K562 (cell line): ENCODE results near the gene FDX2. TPM values are rescaled to one million over a fixed set of nuclear protein-coding genes. Genes with fewer than 3 reads are reported as not detected.

ENCODE experiments used
- CBFA2T2 ChIP-seq: fragments of 450-650 bp; conservative IDR thresholded peaks from 2 replicates; pipeline ENCODE4 v1.6.1; 2017; ENCODE audit warnings: mild to moderate bottlenecking
- DIDO1 ChIP-seq: fragments of 450-650 bp; IDR thresholded peaks from 2 replicates; pipeline ENCODE4 v1.6.1; 2016; ENCODE audit warnings: low read depth, missing biosample characterization, missing genetic modification characterization
- FOXK2 ChIP-seq, 2 experiments: fragments of 450-650 bp; IDR thresholded peaks in 1 of 2; conservative IDR thresholded peaks in 1 of 2; 2 replicates each; pipeline ENCODE4 v1.6.1; 2016; ENCODE audit warnings: low read depth in 2 of 2, mild to moderate bottlenecking in 1 of 2
- MXI1 ChIP-seq: IDR thresholded peaks from 2 replicates; pipeline ENCODE4 v1.6.1; 2011; ENCODE audit warnings: low read depth, mild to moderate bottlenecking, improper control_type of control experiment, low read length
- SREBF2 ChIP-seq: sonication (generic); formaldehyde crosslinking; IDR thresholded peaks from 2 replicates; pipeline ENCODE4 v1.4.0; 2020; ENCODE audit warnings: mild to moderate bottlenecking, missing genetic modification reagents
- TOE1 ChIP-seq, 2 experiments: fragments of 450-650 bp in 1 of 2; sonication (generic) in 1 of 2; formaldehyde crosslinking in 1 of 2; IDR thresholded peaks; 2 replicates each; pipeline versions ENCODE4 v1.7.1 to v1.8.0; 2016 to 2022; ENCODE audit warnings: borderline replicate concordance in 2 of 2, mild to moderate bottlenecking in 2 of 2, antibody characterized with exemption in 1 of 2, inconsistent platforms in 1 of 2, low read depth in 1 of 2, missing genetic modification reagents in 1 of 2, moderate library complexity in 1 of 2
- ZBTB17 ChIP-seq: fragments of 450-650 bp; formaldehyde crosslinking; IDR thresholded peaks from 2 replicates; pipeline ENCODE4 v1.4.0; 2020; ENCODE audit warnings: mild to moderate bottlenecking
- ZNF197 ChIP-seq: fragments of 200-800 bp; sonication (Bioruptor generic); IDR thresholded peaks from 2 replicates; pipeline ENCODE4 v1.6.1; 2016; ENCODE audit warnings: low read depth, missing genetic modification characterization, missing compliant biosample characterization
- polyA plus RNA-seq, 8 experiments: library from polyadenylated mRNA; depleted of rRNA in 4 of 8; stranded (reverse) in 5 of 8; unstranded in 3 of 8; fragments of >200 nt; fragmentation: Nextera tagmentation in 2 of 8; fragmentation: Illumina TruSeq in 1 of 8; extraction: Ambion mirVana in 2 of 8; extraction: Trizol in 1 of 8; gene quantifications; 2 replicates each; pipeline versions ENCODE4 v1.2.1 to v1.2.3, GENCODE V29; 2011 to 2014; ENCODE audit warnings: inconsistent platforms in 1 of 8, missing spikeins in 1 of 8
- total RNA-seq, 7 experiments: library from RNA; depleted of rRNA in 6 of 7; stranded (reverse); fragments of >200 nt in 6 of 7; fragmentation: Illumina TruSeq in 2 of 7; extraction: Trizol in 2 of 7; gene quantifications; 2 replicates each; pipeline versions ENCODE4 v1.2.1 to v1.2.3, GENCODE V29; 2011 to 2021; ENCODE audit warnings: low replicate concordance in 1 of 7
- TF ChIP-seq, protein P1 (sequence below): sonication (generic); formaldehyde crosslinking; IDR thresholded peaks from 2 replicates; pipeline ENCODE4 v1.8.1; 2023; ENCODE audit warnings: mild to moderate bottlenecking, missing genetic modification reagents
- TF ChIP-seq, protein P2 (sequence below), 2 experiments: fragments of 450-650 bp in 1 of 2; sonication (generic) in 1 of 2; formaldehyde crosslinking in 1 of 2; IDR thresholded peaks in 1 of 2; conservative IDR thresholded peaks in 1 of 2; 2 replicates each; pipeline versions ENCODE4 v1.6.1 to v1.8.1; 2016 to 2023; ENCODE audit warnings: mild to moderate bottlenecking in 2 of 2, moderate library complexity in 2 of 2, inconsistent platforms in 1 of 2, missing genetic modification reagents in 1 of 2
- TF ChIP-seq, protein P3 (sequence below): fragments of 250-450 bp; sonication (Bioruptor Pico); IDR thresholded peaks from 2 replicates; pipeline ENCODE4 v1.5.0; 2021; ENCODE audit warnings: mild to moderate bottlenecking, moderate library complexity
- TF ChIP-seq, protein P4 (sequence below): sonication (generic); formaldehyde crosslinking; IDR thresholded peaks from 2 replicates; pipeline ENCODE4 v1.8.0; 2022; ENCODE audit warnings: missing genetic modification reagents, mild to moderate bottlenecking, moderate library complexity, borderline replicate concordance
- TF ChIP-seq, protein P5 (sequence below): IDR thresholded peaks from 2 replicates; pipeline ENCODE4 v1.6.1; 2014; ENCODE audit warnings: antibody characterized with exemption

The FDX2 gene
- total and polyA plus RNA-seq, 9 of the 15 experiments (the other 6 are each of a cell fraction or from before 2014, with no cell fraction given): 2.5 to 49.8 (median 29.7) TPM

DNA sequence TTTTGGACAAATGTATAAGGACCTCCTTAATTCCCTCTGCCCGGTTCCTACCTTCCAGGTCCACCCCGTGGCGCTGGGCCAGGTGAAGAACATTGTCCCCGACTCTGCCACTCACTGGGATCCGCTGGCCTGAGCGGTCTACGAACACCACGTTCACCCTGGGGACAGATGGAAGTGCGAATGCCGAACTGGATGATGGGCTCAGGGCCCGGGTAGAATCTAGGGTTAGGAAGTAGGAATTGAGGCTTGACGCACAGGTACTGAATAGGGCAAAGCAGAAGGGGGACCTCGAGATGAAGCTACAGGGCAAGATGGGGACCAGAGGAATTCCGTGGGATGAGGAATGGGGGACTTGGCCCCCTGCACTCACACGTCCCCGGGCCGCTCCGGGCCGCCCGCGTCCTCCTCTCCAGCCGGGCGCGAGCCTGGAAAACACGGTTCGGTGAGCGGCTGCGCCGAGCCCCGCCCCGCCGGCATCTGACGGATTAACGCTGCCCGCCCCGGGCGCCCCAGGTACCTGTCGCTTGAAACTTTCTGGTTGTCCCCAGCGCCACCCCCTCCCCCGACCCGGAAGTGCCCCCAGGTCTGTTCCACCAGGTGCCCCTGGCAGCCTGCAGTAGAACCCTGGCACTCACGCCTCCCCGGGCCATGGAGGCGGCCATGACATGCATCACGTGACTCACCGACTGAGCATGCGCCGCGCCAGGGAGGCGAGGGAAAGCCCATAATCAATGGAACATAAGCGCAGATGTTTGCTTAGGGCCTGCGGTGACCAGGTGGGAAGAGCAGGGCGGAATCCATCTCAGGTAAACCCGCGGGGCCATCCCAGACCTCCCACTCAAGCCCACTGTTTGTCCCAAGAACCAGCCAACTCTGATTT, at the start of gene FDX2 (continued):
- TF ChIP-seq, protein P1, sequence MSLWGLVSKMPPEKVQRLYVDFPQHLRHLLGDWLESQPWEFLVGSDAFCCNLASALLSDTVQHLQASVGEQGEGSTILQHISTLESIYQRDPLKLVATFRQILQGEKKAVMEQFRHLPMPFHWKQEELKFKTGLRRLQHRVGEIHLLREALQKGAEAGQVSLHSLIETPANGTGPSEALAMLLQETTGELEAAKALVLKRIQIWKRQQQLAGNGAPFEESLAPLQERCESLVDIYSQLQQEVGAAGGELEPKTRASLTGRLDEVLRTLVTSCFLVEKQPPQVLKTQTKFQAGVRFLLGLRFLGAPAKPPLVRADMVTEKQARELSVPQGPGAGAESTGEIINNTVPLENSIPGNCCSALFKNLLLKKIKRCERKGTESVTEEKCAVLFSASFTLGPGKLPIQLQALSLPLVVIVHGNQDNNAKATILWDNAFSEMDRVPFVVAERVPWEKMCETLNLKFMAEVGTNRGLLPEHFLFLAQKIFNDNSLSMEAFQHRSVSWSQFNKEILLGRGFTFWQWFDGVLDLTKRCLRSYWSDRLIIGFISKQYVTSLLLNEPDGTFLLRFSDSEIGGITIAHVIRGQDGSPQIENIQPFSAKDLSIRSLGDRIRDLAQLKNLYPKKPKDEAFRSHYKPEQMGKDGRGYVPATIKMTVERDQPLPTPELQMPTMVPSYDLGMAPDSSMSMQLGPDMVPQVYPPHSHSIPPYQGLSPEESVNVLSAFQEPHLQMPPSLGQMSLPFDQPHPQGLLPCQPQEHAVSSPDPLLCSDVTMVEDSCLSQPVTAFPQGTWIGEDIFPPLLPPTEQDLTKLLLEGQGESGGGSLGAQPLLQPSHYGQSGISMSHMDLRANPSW (CRISPR knock-in tag): no peak
- TF ChIP-seq, protein P2, sequence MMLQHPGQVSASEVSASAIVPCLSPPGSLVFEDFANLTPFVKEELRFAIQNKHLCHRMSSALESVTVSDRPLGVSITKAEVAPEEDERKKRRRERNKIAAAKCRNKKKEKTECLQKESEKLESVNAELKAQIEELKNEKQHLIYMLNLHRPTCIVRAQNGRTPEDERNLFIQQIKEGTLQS (IDR thresholded peaks at IDR 0.05): peak; percentile 66
- TF ChIP-seq, protein P2 (CRISPR knock-in tag; conservative IDR thresholded peaks at IDR 0.05): no peak
- TF ChIP-seq DIDO1 (tag) (peak; percentile 83), CBFA2T2 (peak; percentile 92), TOE1 (IDR thresholded peaks at IDR 0.05; ENCODE audit: borderline replicate concordance) (peak; percentile 100), TOE1 (CRISPR knock-in tag; IDR thresholded peaks at IDR 0.05; ENCODE audit: borderline replicate concordance, low read depth) (no peak), SREBF2 (no peak), FOXK2 (conservative IDR thresholded peaks at IDR 0.05 in 1 of 2, IDR thresholded peaks at IDR 0.05 in 1 of 2; ENCODE audit: low read depth in 2 of 2) (peak; percentile 34 to 74; a peak in 2 of 4 replicates), ZNF197 (CRISPR knock-in tag) (no peak), MXI1 (peak; percentile 99), ZBTB17 (CRISPR knock-in tag) (peak; percentile 73; the same call in 1 of the 2 replicates)
- TF ChIP-seq, protein P3, sequence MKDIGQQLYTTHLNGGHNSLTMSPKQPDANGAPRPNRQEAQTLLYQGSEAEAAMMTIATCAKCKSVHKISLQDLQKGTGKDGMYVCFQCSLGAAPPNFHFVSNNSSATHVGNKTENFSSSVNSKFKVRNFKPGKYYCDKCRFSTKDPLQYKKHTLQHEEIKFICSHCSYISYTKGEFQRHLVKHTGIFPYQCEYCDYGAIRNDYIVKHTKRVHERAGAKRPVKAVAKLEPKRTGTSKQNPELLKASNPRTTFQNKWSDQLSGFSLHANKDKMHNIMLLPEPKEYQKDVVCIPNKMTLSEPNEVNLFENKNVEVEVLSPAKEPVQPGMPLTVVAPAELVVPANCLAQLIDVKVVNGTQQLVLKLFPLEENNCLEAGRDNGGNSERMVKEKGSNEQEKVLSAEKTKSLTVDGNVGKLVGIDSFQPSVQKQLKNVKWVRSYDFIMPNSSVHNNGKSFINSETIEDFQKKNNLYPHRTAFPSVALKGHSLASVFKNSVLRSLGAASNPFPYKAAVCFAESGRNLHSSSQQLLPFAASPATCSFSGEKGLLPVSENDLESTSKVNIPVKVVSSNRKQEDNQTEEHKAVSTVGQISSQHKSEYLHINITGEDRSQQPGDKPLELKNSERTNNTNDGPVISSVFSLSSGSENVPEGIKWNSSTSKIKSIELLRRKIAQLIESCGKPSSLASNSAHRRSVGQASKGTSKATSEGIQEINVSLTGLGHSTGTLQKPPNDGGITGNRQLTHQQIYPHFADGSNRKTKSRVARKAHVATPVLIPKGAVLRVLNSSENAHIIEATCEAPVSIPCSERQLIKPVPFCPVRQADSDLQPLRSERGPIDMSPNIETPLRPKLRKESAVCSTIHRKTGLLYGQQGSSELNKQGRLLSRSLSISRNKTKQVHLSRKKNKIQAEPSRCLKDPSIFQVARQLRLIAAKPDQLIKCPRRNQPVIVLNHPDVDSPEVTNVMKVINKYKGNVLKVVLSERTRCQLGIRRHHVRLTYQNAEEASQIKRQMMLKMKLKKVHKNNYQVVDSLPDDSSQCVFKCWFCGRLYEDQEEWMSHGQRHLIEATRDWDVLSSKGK (CRISPR knock-in tag): no peak; the same call in 1 of the 2 replicates
- TF ChIP-seq, protein P4, sequence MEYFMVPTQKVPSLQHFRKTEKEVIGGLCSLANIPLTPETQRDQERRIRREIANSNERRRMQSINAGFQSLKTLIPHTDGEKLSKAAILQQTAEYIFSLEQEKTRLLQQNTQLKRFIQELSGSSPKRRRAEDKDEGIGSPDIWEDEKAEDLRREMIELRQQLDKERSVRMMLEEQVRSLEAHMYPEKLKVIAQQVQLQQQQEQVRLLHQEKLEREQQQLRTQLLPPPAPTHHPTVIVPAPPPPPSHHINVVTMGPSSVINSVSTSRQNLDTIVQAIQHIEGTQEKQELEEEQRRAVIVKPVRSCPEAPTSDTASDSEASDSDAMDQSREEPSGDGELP: peak; percentile 16; the same call in 1 of the 2 replicates
- TF ChIP-seq, protein P5, sequence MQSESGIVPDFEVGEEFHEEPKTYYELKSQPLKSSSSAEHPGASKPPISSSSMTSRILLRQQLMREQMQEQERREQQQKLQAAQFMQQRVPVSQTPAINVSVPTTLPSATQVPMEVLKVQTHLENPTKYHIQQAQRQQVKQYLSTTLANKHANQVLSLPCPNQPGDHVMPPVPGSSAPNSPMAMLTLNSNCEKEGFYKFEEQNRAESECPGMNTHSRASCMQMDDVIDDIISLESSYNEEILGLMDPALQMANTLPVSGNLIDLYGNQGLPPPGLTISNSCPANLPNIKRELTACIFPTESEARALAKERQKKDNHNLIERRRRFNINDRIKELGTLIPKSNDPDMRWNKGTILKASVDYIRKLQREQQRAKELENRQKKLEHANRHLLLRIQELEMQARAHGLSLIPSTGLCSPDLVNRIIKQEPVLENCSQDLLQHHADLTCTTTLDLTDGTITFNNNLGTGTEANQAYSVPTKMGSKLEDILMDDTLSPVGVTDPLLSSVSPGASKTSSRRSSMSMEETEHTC: peak; percentile 86; the same call in 1 of the 2 replicates
